ENCODE results near the gene KRT9.
A peak's percentile ranks its signal among the peaks of the same experiment; 100 is the strongest.

KRT9 gene

DNA sequence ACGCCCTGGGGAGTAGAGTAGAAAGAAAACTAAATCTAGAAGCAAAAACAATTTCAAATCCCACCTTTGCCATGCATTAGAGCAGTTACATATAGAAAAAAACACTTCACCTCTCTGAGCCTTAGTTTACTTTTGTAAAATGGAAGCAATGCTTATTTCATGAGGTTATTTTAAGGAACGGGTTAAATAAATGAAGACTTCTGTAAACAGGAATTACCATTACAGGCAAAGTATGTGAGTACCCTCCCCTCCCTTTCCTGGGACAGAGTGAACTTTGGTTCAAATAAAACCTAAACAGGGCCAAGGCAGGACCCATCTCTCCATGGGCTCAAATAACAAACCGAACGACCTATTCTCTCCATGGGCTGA is 48.6 kb downstream of the KRT9 start:
- no peak overlapping the region for H3K4me3 ChIP-seq (ENCODE audit: low read length)
- no peak for DNase-seq (ENCODE audit: low read depth)
- TF ChIP-seq, protein P1, sequence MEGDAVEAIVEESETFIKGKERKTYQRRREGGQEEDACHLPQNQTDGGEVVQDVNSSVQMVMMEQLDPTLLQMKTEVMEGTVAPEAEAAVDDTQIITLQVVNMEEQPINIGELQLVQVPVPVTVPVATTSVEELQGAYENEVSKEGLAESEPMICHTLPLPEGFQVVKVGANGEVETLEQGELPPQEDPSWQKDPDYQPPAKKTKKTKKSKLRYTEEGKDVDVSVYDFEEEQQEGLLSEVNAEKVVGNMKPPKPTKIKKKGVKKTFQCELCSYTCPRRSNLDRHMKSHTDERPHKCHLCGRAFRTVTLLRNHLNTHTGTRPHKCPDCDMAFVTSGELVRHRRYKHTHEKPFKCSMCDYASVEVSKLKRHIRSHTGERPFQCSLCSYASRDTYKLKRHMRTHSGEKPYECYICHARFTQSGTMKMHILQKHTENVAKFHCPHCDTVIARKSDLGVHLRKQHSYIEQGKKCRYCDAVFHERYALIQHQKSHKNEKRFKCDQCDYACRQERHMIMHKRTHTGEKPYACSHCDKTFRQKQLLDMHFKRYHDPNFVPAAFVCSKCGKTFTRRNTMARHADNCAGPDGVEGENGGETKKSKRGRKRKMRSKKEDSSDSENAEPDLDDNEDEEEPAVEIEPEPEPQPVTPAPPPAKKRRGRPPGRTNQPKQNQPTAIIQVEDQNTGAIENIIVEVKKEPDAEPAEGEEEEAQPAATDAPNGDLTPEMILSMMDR (conservative IDR thresholded peaks at IDR 0.05; ENCODE audit: low read length), result no peak

DNA sequence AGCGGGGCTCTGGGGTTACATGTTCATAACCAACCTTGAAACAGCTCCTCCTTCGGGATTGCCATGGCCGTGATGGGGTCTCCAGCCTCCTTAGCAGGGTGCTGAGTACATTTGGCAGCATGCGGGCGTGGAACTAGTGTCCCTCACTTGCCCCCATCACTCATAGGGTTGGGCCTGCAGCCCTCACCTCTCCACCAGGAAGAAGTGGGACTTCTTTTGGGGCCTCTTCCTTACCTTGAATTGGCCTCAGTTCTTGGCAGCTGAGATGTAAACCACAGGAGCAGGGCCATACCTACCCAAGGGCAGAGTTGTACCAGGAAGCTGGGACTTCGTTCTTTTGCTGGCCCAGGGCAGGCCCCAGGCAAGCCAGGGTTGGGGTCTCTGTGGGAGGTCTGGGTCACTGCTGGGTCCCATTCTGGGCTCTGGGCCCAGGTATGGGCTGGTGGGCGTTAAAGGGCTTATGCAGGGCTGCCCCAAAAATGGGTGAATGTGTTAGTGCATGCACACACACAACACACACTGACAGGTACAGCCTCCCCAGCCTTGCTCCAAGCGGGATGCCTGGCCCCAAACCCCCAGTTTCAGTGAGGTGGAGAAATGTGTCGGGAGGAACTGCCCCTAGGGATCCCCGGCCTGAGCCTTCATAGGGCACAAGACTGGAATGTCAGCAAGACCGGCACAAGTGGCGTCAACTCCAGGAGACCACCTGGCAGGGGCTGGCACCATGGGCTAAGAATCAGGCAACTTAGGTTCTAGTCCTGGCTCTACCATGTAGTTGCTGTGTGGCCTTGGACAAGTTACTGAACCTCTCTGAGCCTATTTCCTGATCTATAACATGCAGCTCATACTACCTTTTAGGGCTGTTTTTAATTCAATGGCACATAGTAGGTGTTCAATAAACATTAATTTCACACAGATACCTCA is 49.3 kb downstream of the KRT9 start:
- no peak for DNase-seq (ENCODE audit: low read depth)
- TF ChIP-seq, protein P1 (conservative IDR thresholded peaks at IDR 0.05; ENCODE audit: low read length), result no peak
- H3K4me3 ChIP-seq (ENCODE audit: low read length), result no peak overlapping the region

DNA sequence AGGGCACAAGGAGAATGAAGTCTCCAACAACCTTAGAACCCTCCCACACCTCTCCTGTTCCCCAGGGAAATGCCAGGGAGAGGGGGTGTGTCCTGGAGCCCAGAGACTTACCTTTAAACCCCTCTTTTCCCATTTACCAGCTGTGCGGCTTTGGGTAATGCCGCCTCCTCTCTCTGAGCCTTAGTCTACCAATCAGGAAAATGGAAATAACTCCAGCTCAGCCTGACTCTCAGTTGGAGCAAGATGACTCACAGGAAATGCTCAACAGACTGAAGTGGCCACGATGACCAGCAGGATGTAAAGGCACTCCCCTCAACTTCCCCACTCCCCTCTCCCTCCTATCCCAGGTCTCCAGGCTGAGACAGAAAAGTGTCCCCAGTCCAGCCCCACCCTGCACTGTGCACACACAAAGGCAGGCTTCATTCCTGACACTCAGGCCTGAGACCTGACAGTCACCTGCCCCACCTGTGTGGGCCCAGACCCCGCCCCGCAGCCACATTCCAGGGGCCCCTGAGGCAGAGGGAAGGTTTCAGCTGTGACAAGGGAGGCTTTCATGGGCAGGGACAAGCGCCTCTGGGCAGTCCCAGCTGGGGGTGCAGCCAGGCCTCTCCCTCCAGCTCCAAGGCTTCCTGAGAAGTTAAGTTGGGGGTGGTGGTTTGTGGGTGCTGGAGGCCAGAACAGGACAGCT is 50.1 kb downstream of the KRT9 start:
- peak; percentile 73 for DNase-seq (ENCODE audit: low read depth)

DNA sequence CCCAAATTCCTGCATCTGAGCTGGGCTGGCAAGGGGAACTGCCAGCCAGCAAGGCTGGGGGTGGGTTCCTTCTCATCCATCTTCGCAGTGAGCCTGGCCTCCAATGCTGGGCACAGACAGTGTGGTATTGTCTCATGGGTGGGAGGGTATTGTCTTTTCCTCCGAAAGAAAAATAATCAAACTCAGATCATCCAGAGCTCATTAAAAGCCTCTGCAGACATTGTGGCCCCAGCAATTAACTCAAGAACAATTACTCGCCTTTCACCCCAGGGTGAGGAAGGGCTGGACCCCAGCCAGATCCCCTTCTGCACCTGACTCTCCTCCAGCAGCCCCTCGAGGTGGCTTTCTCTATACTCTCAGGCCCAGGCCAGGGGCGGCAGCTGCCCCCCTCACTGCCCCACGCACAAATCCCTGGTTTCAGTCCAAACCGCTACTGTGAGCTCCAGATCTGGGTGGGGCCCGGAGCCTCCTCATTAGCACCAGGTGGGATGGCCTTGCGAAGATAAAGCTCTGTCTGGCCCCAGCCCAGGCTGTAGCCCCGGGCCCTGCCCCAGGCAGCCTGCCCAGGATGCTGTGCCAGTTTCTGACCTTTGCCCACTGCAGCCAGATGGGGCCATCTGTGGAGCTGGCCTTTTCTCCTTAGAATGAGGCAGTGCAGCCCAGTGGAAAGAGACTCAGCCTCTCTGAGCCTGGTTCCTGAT is 50.9 kb downstream of the KRT9 start:
- H3K4me3 ChIP-seq (ENCODE audit: low read length), result no peak overlapping the region
- TF ChIP-seq, protein P1 (conservative IDR thresholded peaks at IDR 0.05; ENCODE audit: low read length), result no peak
- no peak for DNase-seq (ENCODE audit: low read depth)

More for the DNA sequence above, 50.1 kb downstream of the KRT9 start:
- TF ChIP-seq, protein P1 (conservative IDR thresholded peaks at IDR 0.05; ENCODE audit: low read length), result peak; percentile 2; the same call in 1 of the 2 replicates
- H3K4me3 ChIP-seq (ENCODE audit: low read length), result no peak overlapping the region

DNA sequence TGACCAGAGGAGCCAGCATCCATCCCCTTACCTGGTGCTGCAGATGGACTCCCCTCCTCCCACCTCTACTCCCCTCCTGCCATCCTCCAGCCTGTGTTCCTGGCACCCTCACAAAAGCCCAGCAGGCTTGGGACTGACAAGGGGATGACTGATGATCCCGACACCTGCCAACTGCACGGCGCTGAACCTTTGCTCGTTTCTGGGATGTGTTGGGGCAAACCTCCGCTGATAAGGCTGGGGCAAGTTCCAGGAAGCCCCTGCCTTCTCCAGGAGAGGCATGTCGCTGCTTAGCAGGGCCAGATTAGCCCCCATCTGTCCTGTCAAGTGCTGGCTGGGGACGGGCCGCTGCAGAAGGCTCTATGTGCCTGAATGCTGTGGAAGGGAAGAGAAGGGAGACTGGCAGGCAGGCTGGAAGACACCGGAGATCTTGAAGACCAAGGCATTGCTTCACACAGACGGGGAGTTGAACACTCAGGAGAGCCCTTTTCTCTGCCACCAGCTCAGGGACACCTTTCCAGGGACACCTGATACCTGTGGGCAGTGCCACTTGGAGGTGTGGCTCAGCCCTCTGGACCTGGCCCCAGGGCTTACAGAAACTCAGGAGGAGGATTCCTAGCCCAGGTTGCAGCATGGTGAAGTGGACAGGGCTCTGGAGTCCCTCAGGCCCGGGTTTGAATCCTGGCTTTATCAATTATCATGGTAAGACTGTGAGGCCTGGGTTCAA is 52.2 kb downstream of the KRT9 start:
- TF ChIP-seq, protein P1 (conservative IDR thresholded peaks at IDR 0.05; ENCODE audit: low read length), result no peak
- H3K4me3 ChIP-seq (ENCODE audit: low read length), result no peak overlapping the region
- no peak for DNase-seq (ENCODE audit: low read depth)

DNA sequence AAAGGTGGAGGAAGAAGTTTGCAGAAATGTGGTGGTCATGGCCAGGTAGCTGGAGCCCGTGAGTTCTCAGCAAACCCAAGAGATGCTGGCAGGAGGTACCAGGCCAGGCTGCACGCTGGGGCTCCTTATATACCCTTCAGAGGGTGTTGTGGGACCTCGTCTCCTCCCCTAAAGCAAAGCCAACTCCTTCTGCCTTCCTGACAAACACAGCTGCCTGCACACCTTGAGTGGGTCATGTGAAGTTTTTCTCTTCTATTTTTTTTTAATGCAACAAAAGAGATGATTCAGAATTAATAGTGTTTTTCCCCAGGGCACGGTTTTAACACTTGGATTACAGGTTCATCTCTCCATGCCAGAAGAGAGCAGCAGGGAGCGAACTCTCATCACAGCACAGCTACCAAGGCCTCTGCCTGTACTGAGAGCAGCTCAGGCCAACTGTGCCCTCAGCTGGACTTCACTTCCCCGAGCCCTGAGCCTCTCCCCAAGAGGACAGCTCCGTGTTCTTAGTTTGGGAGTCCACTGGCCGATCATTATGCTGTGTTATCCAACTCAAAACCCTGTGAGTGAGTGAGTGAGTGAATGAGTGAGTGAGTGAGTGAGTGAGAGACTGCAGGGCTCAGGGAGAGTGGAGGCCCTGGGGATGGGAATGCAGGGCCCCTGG is 52.9 kb downstream of the KRT9 start, which contains the start of gene KRT15:
KRT15 (minus strand) TSS at position 102 of the 661 bp plus-strand sequence; CDS start at position 39, 63 bp downstream.
- DNase-seq (ENCODE audit: low read depth), result no peak
- no peak within 1 kb of the TSS for H3K4me3 ChIP-seq (ENCODE audit: low read length)
- TF ChIP-seq, protein P1 (conservative IDR thresholded peaks at IDR 0.05; ENCODE audit: low read length), result no peak; the same call in 1 of the 2 replicates
